GM19328 (cell line): ENCODE data around the gene MFSD8.
"Not testable (repeated sequence)": the region's sequence is repeated elsewhere in the genome, so short reads cannot be mapped to it uniquely, and the experiment has no call there.

Experiments
- ATAC-seq: cut with Tn5 transposase; IDR thresholded peaks from one replicate; pipeline ENCODE4 v1.9.1; 2021; ENCODE audit warnings: mild to moderate bottlenecking, moderate library complexity; ENCODE audit not compliant: unreplicated experiment

Gene MFSD8

GRCh38 chr4:127965062-127965802 is at the start of gene MFSD8, which contains the start of gene ABHD18:
TSS of gene MFSD8 (minus strand) at chr4:127965173. CDS start at chr4:127965133, 40 bp downstream.
TSS of gene ABHD18 (plus strand) at chr4:127965406. CDS start at chr4:127982956, 17,550 bp downstream.
- peak; percentile 95 for ATAC-seq

- no peak for ATAC-seq
Measured at GRCh38 chr4:128009428-128009827, 44.5 kb upstream of the MFSD8 start.

GRCh38 chr4:128006592-128006991 is 41.6 kb upstream of the MFSD8 start:
- ATAC-seq: no peak

- ATAC-seq: peak; percentile 98
Measured at GRCh38 chr4:127997534-127998388, 32.8 kb upstream of the MFSD8 start.

GRCh38 chr4:127996521-127996920 is 31.5 kb upstream of the MFSD8 start:
- ATAC-seq: not testable (repeated sequence)

GRCh38 chr4:127995776-127996175 is 30.8 kb upstream of the MFSD8 start:
- ATAC-seq: no peak

GRCh38 chr4:127993151-127993550 is 28.2 kb upstream of the MFSD8 start:
- ATAC-seq: no peak

- ATAC-seq: no peak
Measured at GRCh38 chr4:127988638-127989037, 23.7 kb upstream of the MFSD8 start.

GRCh38 chr4:127985989-127986388 is 21.0 kb upstream of the MFSD8 start:
- ATAC-seq: no peak

GRCh38 chr4:127982445-127982844 is 17.5 kb upstream of the MFSD8 start:
- no peak for ATAC-seq

- no peak for ATAC-seq
Measured at GRCh38 chr4:127978930-127979329, 14.0 kb upstream of the MFSD8 start.

GRCh38 chr4:127975121-127975770 is 10.3 kb upstream of the MFSD8 start:
- no peak for ATAC-seq

GRCh38 chr4:127970925-127971324 is 6.0 kb upstream of the MFSD8 start:
- ATAC-seq: not testable (repeated sequence)

- no peak for ATAC-seq
Measured at GRCh38 chr4:127968586-127968985, 3.6 kb upstream of the MFSD8 start.

GRCh38 chr4:127967141-127967775 is 2.3 kb upstream of the MFSD8 start:
- no peak for ATAC-seq

- peak; percentile 29 for ATAC-seq
Measured at GRCh38 chr4:127965803-127966175, 816 bp upstream of the MFSD8 start.

- ATAC-seq: peak; percentile 24
Measured at GRCh38 chr4:127964426-127965061, 429 bp downstream of the MFSD8 start.

- not testable (repeated sequence) for ATAC-seq
Measured at GRCh38 chr4:127963633-127964398, 1.2 kb downstream of the MFSD8 start.

- ATAC-seq: no peak
Measured at GRCh38 chr4:127959794-127960193, 5.2 kb downstream of the MFSD8 start.

- no peak for ATAC-seq
Measured at GRCh38 chr4:127957105-127957504, 7.9 kb downstream of the MFSD8 start.
